ENCODE results near the gene GCNA. TPM values are rescaled to one million over a fixed set of nuclear protein-coding genes. Genes with fewer than 3 reads are reported as not detected.
"Not testable (repeated sequence)": the region's sequence is repeated elsewhere in the genome, so short reads cannot be mapped to it uniquely, and the experiment has no call there.

GCNA gene
- total and polyA plus RNA-seq, 2 experiments from 2014 or later: 0.38 to 5.2 TPM

- no peak overlapping the region for H3K27ac ChIP-seq
- no peaks in the 10 kb centered on the region for H3K27me3 ChIP-seq
- H3K4me3 ChIP-seq: no peak overlapping the region
- DNase-seq (ENCODE audit: low read depth in 1 of 2, low spot score in 1 of 2): no peak
- no peaks in the 10 kb centered on the region for H3K9me3 ChIP-seq (ENCODE audit: low read depth)
- peaks cover 17% of the 10 kb centered on the region for H3K4me1 ChIP-seq (ENCODE audit: low read depth)
- no peaks in the 10 kb centered on the region for H3K36me3 ChIP-seq
- TF ChIP-seq, protein P1, sequence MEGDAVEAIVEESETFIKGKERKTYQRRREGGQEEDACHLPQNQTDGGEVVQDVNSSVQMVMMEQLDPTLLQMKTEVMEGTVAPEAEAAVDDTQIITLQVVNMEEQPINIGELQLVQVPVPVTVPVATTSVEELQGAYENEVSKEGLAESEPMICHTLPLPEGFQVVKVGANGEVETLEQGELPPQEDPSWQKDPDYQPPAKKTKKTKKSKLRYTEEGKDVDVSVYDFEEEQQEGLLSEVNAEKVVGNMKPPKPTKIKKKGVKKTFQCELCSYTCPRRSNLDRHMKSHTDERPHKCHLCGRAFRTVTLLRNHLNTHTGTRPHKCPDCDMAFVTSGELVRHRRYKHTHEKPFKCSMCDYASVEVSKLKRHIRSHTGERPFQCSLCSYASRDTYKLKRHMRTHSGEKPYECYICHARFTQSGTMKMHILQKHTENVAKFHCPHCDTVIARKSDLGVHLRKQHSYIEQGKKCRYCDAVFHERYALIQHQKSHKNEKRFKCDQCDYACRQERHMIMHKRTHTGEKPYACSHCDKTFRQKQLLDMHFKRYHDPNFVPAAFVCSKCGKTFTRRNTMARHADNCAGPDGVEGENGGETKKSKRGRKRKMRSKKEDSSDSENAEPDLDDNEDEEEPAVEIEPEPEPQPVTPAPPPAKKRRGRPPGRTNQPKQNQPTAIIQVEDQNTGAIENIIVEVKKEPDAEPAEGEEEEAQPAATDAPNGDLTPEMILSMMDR (IDR thresholded peaks at IDR 0.05; ENCODE audit: low read depth, low read length): no peak
These were observed 59.0 kb downstream of the GCNA start for GRCh38 chrX:71637253-71637618.

- Histone ChIP-seq H3K27me3 (no peaks in the 10 kb centered on the region), H3K9me3 (ENCODE audit: low read depth) (no peaks in the 10 kb centered on the region), H3K27ac (no peak overlapping the region), H3K4me1 (ENCODE audit: low read depth) (peaks cover 13% of the 10 kb centered on the region), H3K36me3 (no peaks in the 10 kb centered on the region), H3K4me3 (no peak overlapping the region)
- TF ChIP-seq, protein P1 (IDR thresholded peaks at IDR 0.05; ENCODE audit: low read depth, low read length): no peak
- peak in 1 of 2 donors; percentile 27 for DNase-seq (ENCODE audit: low read depth in 1 of 2, low spot score in 1 of 2)
These were observed 59.6 kb downstream of the GCNA start for GRCh38 chrX:71637848-71638247.

DNA sequence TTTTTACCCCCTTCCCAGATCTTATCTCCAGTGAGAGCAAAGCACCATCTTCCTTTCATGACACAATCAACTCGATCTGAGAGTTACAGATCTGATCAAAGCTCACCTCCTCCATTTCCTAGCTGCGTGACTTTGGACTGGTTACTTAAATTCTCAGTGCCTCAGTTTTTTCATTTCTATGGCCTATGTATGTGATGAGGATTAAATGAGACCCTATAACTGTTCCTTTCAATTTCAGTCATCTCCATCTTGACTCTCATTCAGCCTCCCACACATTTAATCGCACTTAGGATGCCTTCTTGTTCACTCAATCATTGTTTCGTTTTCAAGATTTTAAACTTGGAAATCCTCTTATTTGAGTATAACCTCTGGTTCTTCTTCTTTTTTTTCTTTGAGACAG lies 60.2 kb downstream of the GCNA start:
- TF ChIP-seq, protein P1 (IDR thresholded peaks at IDR 0.05; ENCODE audit: low read depth, low read length): no peak
- Histone ChIP-seq H3K36me3 (no peaks in the 10 kb centered on the region), H3K9me3 (ENCODE audit: low read depth) (no peaks in the 10 kb centered on the region), H3K4me1 (ENCODE audit: low read depth) (peaks cover 7% of the 10 kb centered on the region), H3K27me3 (no peaks in the 10 kb centered on the region), H3K4me3 (no peak overlapping the region), H3K27ac (no peak overlapping the region)
- DNase-seq (ENCODE audit: low read depth in 1 of 2, low spot score in 1 of 2): no peak

- Histone ChIP-seq H3K27me3 (no peaks in the 10 kb centered on the region), H3K4me1 (ENCODE audit: low read depth) (no peaks in the 10 kb centered on the region), H3K4me3 (no peak overlapping the region), H3K36me3 (no peaks in the 10 kb centered on the region), H3K27ac (no peak overlapping the region), H3K9me3 (ENCODE audit: low read depth) (no peaks in the 10 kb centered on the region)
- TF ChIP-seq, protein P1 (IDR thresholded peaks at IDR 0.05; ENCODE audit: low read depth, low read length): no peak
- no peak for DNase-seq (ENCODE audit: low read depth in 1 of 2, low spot score in 1 of 2)
These were observed 61.8 kb downstream of the GCNA start for GRCh38 chrX:71640002-71640401.

- not testable (repeated sequence) for H3K9me3 ChIP-seq (ENCODE audit: low read depth); H3K27me3 ChIP-seq; H3K36me3 ChIP-seq; H3K4me1 ChIP-seq (ENCODE audit: low read depth); H3K27ac ChIP-seq; DNase-seq (ENCODE audit: low read depth in 1 of 2, low spot score in 1 of 2); H3K4me3 ChIP-seq
These were observed 66.2 kb downstream of the GCNA start for GRCh38 chrX:71644406-71644805.

DNA sequence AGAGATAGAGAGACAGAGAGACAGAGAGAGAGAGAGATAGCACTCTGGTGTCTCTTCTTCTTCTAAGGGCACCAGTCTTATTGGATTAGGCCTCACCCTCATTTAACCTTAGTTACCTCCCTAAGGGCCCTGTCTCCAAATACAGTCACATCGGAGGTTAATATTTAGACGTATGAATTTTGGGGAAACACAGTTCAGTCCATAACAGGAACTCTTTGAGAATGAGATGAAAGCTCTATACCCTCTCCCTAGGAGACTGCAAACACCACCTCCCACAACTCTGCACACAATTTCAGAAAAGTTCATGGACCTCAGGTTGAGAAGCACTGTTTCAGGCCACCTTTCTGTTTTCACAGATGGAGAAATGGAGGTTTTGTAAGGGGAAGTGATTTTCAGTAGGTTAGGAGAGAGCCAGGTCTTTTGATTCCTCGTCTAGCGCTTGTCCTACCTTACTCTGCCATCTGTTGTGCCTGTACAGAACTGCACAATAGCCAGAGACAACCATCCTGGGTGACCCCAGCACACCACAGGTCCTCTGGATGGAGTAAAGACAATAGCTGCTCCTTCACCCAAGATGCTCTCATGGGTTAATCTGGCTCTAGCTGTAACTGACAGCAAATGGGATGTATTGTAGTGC lies 72.2 kb downstream of the GCNA start:
- Histone ChIP-seq H3K4me3 (no peak overlapping the region), H3K9me3 (ENCODE audit: low read depth) (no peaks in the 10 kb centered on the region), H3K27me3 (no peaks in the 10 kb centered on the region), H3K4me1 (ENCODE audit: low read depth) (no peaks in the 10 kb centered on the region), H3K27ac (no peak overlapping the region), H3K36me3 (no peaks in the 10 kb centered on the region)
- TF ChIP-seq, protein P1 (IDR thresholded peaks at IDR 0.05; ENCODE audit: low read depth, low read length): peak; percentile 4
- DNase-seq (ENCODE audit: low read depth in 1 of 2, low spot score in 1 of 2): peak in 1 of 2 donors; percentile 41
